DND-41 (cell line): ENCODE measurements around the gene CEMIP.

ENCODE experiments used
- EZH2 ChIP-seq: IDR thresholded peaks from 3 replicates; pipeline ENCODE4 v1.6.1; 2012; ENCODE audit warnings: borderline replicate concordance, low read depth, mild to moderate bottlenecking, moderate library complexity, low read length, inconsistent platforms; ENCODE audit not compliant: severe bottlenecking
- TF ChIP-seq, protein P1 (sequence below): IDR thresholded peaks from 2 replicates; pipeline ENCODE4 v1.5.1; 2012; ENCODE audit warnings: borderline replicate concordance, low read length, moderate library complexity, mild to moderate bottlenecking; ENCODE audit not compliant: poor library complexity, severe bottlenecking; ENCODE audit errors: extremely low read depth

DNA sequence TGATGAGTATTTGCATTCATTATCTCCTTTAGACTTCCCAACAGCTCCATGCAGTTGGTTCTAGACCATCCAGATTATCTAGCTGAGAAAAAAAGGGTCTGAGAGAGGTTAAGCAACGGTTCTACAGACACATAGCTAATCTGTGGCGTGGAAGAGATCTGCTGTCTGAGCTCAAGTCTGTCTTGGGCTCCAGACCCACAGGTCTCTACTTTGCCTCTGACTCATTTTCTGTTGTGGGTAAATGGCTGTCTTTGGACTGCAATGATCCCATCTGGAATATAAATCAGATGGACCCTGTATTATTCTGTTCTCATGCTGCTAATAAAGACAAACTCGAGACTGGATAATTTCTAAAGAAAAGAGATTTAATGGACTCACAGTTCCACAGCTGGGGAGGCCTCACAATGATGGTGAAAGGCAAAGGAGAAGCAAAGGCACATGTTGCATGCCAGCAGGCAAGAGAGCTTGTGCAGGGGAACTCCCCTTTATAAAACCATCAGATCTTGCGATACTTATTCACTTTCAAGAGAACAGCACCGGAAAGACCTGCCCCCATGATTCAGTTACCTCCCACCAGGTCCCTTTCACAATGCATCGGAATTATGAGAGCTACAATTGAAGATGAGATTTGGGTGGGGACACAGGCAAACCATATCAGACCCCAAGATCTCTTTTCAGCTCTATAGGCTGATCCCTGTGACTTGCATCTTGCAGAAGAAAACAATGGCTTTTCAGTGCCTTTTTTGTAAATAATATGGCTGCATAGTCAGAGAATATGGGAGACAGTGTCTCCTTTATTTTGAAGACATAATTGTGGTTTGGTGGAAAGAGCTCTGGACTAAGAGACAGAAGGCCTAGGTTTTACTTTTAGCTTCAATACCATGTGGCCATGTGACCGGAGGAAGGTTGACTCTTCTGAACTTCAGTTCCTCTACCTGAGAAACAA lies 24.7 kb downstream of the CEMIP start:
- TF ChIP-seq, protein P1, sequence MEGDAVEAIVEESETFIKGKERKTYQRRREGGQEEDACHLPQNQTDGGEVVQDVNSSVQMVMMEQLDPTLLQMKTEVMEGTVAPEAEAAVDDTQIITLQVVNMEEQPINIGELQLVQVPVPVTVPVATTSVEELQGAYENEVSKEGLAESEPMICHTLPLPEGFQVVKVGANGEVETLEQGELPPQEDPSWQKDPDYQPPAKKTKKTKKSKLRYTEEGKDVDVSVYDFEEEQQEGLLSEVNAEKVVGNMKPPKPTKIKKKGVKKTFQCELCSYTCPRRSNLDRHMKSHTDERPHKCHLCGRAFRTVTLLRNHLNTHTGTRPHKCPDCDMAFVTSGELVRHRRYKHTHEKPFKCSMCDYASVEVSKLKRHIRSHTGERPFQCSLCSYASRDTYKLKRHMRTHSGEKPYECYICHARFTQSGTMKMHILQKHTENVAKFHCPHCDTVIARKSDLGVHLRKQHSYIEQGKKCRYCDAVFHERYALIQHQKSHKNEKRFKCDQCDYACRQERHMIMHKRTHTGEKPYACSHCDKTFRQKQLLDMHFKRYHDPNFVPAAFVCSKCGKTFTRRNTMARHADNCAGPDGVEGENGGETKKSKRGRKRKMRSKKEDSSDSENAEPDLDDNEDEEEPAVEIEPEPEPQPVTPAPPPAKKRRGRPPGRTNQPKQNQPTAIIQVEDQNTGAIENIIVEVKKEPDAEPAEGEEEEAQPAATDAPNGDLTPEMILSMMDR, result no peak
- no peak for TF ChIP-seq EZH2
